Endothelial cell of umbilical vein (primary cell): ENCODE results near the gene OAF.

Experiments used
- EZH2 ChIP-seq: IDR thresholded peaks from 2 replicates; pipeline ENCODE4 v1.6.1; 2012; ENCODE audit warnings: borderline replicate concordance, low read depth, mild to moderate bottlenecking, moderate library complexity, low read length, inconsistent platforms; ENCODE audit not compliant: severe bottlenecking
- FOS ChIP-seq: IDR thresholded peaks from 2 replicates; pipeline ENCODE4 v1.6.1; 2011; ENCODE audit warnings: mild to moderate bottlenecking, low read length, moderate library complexity, borderline replicate concordance; ENCODE audit not compliant: insufficient read depth
- JUN ChIP-seq: IDR thresholded peaks from 2 replicates; pipeline ENCODE4 v1.6.1; 2011; ENCODE audit warnings: borderline replicate concordance, low read depth; ENCODE audit not compliant: insufficient read length, insufficient read depth
- MAX ChIP-seq: IDR thresholded peaks from 2 replicates; pipeline ENCODE4 v1.6.1; 2011; ENCODE audit not compliant: insufficient read depth, insufficient read length
- POLR2A ChIP-seq: IDR thresholded peaks from 2 replicates; pipeline ENCODE4 v1.6.1; 2012; ENCODE audit warnings: low read depth, mild to moderate bottlenecking, control low read depth, low read length
- POLR2AphosphoS5 ChIP-seq: IDR thresholded peaks from 2 replicates; pipeline ENCODE4 v1.6.1; 2012; ENCODE audit warnings: low read depth, mild to moderate bottlenecking, control low read depth, low read length, moderate library complexity; ENCODE audit not compliant: insufficient read depth
- TF ChIP-seq, protein P1 (sequence below), 2 donors: IDR thresholded peaks; 1 replicate in 1 of 2; 2 replicates in 1 of 2; pipeline ENCODE4 v1.5.1; 2011; ENCODE audit warnings: low read length in 2 of 2, mild to moderate bottlenecking in 2 of 2, moderate library complexity in 2 of 2, control low read depth in 1 of 2, inconsistent platforms in 1 of 2, low read depth in 1 of 2; ENCODE audit not compliant: insufficient read depth in 1 of 2; ENCODE audit errors: extremely low read depth in 1 of 2

GRCh38 chr11:120188811-120189455 lies 21.9 kb upstream of the OAF start:
- TF ChIP-seq, protein P1, sequence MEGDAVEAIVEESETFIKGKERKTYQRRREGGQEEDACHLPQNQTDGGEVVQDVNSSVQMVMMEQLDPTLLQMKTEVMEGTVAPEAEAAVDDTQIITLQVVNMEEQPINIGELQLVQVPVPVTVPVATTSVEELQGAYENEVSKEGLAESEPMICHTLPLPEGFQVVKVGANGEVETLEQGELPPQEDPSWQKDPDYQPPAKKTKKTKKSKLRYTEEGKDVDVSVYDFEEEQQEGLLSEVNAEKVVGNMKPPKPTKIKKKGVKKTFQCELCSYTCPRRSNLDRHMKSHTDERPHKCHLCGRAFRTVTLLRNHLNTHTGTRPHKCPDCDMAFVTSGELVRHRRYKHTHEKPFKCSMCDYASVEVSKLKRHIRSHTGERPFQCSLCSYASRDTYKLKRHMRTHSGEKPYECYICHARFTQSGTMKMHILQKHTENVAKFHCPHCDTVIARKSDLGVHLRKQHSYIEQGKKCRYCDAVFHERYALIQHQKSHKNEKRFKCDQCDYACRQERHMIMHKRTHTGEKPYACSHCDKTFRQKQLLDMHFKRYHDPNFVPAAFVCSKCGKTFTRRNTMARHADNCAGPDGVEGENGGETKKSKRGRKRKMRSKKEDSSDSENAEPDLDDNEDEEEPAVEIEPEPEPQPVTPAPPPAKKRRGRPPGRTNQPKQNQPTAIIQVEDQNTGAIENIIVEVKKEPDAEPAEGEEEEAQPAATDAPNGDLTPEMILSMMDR (IDR thresholded peaks at IDR 0.05; ENCODE audit: extremely low read depth in 1 of 2, insufficient read depth in 1 of 2, low read depth in 1 of 2, low read length in 2 of 2) = no peak
- no peak for TF ChIP-seq EZH2
- no peak for TF ChIP-seq POLR2A
- no peak for TF ChIP-seq POLR2AphosphoS5
- no peak for TF ChIP-seq FOS
- no peak for TF ChIP-seq JUN
- no peak for TF ChIP-seq MAX
